NB4 (cell line): Measurements from ENCODE around the gene ZNF664.
A peak's percentile ranks its signal among the peaks of the same experiment; 100 is the strongest.

ENCODE experiments used
- DNase-seq: peaks from one replicate; pipeline ENCODE4 v3.0.0; 2010; ENCODE audit warnings: low read depth
- H3K4me3 ChIP-seq: one replicate; pipeline ENCODE4 v1.5.1; 2011; ENCODE audit warnings: mild to moderate bottlenecking, low read depth, low read length, moderate library complexity
- MYC ChIP-seq: IDR thresholded peaks from 2 replicates; pipeline ENCODE4 v1.6.1; 2011; ENCODE audit warnings: low read depth, low read length
- POLR2A ChIP-seq: IDR thresholded peaks from 2 replicates; pipeline ENCODE4 v1.6.1; 2011; ENCODE audit warnings: mild to moderate bottlenecking; ENCODE audit not compliant: insufficient read length; ENCODE audit errors: extremely low read depth
- TF ChIP-seq, protein P1 (sequence below): IDR thresholded peaks from 2 replicates; pipeline ENCODE4 v1.6.1; 2011; ENCODE audit warnings: low read depth, low read length
- TF ChIP-seq, protein P2 (sequence below): IDR thresholded peaks from one replicate; pipeline ENCODE4 v1.5.1; 2012; ENCODE audit warnings: low read depth, low read length

ZNF664 gene

DNA sequence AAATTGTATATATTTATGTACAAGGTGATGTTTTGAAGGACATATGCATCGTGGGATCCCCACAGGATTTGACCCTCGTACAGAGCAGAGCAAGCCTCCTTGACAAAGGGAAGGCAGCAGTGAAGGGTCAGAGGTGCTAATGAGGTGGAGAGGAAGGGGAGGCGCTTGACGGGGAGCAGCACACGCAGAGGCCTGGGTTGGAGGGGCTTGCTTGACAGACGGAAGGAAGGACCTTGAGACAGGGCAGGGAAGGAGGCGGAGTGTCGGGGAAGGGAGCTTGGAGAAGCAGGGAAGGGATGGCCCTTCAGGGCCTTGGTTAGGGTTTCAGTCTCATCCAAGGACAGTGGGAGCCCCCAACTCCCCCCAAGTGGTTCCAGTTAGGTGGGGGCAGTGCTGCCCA lies 52.6 kb downstream of the ZNF664 start:
- TF ChIP-seq, protein P1, sequence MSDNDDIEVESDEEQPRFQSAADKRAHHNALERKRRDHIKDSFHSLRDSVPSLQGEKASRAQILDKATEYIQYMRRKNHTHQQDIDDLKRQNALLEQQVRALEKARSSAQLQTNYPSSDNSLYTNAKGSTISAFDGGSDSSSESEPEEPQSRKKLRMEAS, result no peak
- no peak for TF ChIP-seq MYC
- no peak overlapping the region for H3K4me3 ChIP-seq
- no peak for DNase-seq

DNA sequence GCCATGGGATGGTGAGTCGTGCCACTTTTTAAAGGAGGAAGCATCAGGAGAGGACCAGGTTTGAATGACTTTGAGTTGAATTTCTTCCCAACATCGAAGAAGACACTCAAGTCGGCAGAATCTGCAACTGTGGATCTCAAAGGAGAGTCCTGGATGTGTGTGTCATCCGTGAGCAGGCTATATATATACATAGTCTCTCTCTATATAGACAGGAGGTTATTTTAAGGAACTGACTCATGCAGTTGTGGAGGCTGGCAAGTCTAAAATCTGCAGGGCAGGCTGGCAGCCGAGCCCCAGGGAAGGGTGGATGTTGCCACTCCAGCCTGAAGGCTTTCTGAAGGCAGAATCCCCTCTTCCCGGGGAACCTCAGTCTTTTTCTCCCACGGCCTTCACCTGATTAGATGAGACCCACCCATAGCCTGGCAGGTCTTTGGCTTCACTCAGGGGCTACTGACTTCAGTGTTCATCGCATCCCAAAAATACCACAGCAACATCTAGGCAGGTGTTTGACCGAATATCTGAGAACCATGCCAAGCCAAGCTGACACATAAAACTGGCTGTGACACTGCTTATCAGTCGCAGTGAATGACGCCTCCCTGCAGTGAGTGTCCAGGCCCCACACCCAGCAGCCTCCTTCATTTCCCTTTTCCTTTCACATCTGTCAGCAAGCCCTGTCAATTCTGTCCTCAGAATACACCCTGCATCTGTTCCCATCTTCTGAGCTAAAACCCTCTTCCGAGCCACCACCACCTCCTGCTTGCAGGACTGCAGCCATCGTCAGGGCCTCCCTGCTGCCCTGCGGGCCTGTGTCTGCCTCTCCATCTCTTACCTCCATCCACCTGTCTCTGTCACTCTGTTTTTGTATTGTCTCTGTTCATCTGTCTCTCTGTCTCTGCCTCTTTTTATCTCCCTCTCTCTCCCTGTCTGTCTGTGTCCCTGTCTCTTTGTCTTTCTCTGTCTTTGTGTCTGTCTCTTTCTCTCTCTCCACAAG lies 54.0 kb downstream of the ZNF664 start:
- DNase-seq, result peak; percentile 69
- H3K4me3 ChIP-seq, result no peak overlapping the region
- TF ChIP-seq, protein P2, sequence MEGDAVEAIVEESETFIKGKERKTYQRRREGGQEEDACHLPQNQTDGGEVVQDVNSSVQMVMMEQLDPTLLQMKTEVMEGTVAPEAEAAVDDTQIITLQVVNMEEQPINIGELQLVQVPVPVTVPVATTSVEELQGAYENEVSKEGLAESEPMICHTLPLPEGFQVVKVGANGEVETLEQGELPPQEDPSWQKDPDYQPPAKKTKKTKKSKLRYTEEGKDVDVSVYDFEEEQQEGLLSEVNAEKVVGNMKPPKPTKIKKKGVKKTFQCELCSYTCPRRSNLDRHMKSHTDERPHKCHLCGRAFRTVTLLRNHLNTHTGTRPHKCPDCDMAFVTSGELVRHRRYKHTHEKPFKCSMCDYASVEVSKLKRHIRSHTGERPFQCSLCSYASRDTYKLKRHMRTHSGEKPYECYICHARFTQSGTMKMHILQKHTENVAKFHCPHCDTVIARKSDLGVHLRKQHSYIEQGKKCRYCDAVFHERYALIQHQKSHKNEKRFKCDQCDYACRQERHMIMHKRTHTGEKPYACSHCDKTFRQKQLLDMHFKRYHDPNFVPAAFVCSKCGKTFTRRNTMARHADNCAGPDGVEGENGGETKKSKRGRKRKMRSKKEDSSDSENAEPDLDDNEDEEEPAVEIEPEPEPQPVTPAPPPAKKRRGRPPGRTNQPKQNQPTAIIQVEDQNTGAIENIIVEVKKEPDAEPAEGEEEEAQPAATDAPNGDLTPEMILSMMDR, result no peak
- TF ChIP-seq MYC, result no peak
- no peak for TF ChIP-seq POLR2A
- TF ChIP-seq, protein P1, result no peak

DNA sequence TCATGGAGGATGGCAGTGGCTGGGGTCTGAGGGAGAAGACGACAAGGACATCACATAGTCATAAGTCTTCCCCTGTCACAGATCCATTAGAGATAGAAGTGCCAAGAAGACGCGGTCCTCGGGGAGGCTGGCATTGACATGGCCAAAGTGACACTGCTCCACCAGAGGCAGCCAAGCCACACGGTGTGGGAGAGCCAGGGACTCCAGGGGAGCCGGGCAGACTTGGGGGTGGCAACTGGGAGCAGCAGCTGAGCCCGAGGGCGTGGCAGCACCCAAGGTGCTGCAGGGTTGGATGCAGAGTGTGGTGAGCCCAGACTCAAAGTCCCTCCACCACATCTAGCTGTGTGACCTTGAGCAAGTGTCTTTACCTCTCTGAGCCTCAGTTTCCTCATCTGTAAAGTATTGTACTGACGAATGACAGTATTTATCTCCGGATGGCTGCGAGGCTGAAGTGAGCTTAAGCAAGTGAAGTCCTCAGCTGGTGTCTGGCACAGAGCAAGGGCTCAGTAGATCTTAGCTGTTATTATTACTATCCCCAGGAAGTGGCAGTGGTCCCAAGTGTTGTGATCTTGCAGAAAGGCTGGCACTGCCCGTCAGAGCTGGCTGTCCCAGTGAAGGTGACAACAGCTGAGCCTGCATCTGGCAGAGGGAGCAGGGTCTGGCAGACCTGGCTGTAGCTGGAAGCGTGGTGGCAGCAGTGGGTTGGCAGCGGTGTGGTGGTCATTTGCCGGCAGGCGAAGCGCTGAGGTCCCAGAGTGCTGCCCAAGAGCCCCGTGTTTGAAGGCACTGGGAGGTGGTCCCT lies 54.9 kb downstream of the ZNF664 start:
- DNase-seq, result no peak
- H3K4me3 ChIP-seq, result no peak overlapping the region
- TF ChIP-seq MYC (no peak), POLR2A (no peak)
- TF ChIP-seq, protein P1, result no peak
- TF ChIP-seq, protein P2, result no peak

DNA sequence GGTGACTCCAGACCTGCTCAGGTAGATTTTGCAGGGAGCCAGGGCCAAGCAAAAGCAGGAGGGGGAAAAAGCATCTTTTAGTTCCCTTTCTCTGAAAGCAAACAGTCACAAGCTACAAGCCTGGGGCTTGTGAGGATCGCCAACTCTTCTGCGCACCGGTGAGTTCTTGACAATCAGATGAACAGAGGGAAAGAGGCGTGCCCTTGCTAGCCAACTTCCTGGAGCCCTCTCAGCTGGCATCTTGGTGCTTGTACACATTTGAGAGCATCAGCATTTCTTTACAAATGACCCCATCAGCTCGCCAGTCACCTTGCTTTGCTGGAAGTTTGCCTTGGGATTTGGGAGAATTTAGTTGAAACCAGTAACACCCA lies 55.5 kb downstream of the ZNF664 start:
- TF ChIP-seq POLR2A (no peak), MYC (no peak)
- TF ChIP-seq, protein P1, result no peak
- TF ChIP-seq, protein P2, result no peak
- H3K4me3 ChIP-seq, result no peak overlapping the region
- DNase-seq, result no peak

DNA sequence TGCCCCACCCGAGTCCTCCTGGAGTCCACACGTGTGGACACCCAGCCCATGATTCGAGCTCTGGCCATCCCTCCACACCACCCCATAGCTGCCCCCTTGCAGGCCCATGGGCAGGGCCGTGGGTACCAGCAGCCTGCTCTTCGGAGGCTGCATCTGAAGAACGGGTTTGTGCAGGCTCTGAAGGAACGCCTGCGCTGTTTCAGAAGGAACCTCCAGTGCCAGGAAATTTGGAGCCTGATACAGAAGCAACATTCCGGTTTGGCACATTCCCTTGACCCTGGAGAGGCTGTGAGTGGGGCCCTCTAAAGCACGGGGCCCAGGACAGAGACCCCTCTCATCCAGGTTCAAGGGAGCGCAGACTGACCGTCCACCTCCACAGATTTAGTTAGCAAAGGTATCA lies 57.0 kb downstream of the ZNF664 start:
- TF ChIP-seq POLR2A, result no peak
- no peak for TF ChIP-seq MYC
- no peak for DNase-seq
- no peak overlapping the region for H3K4me3 ChIP-seq

DNA sequence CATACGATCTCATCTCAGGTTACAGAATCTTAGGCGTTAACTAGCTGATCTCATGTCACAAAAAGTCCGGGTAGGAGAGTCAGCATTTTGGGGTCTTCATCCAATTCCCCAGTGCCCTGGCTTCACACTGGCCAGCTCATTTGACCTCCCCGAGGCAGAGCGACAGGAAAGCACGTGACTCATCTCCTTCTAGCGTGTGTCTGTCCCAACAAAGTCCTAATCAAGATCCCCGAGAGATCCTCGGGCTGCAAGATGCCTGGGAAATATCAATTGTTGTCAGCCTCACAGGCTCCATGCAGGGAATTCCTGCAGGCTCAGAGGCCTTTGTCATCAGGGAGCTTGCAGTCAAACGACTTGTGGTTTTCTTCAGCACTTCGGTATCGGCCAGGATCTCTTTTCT lies 57.5 kb downstream of the ZNF664 start:
- no peak overlapping the region for H3K4me3 ChIP-seq
- no peak for DNase-seq
- TF ChIP-seq, protein P1, result peak; percentile 84
- TF ChIP-seq, protein P2, result no peak
- no peak for TF ChIP-seq MYC
